ENCODE measurements around the gene SAMD1.
"Not testable (repeated sequence)": the region's sequence is repeated elsewhere in the genome, so short reads cannot be mapped to it uniquely, and the experiment has no call there.

SAMD1 gene

GRCh38 chr19:14055396-14055795, 35.2 kb downstream of the SAMD1 start:
- no peak for DNase-seq (ENCODE audit: low read depth)
- no peak overlapping the region for H3K4me3 ChIP-seq (ENCODE audit: low read depth, low read length)
- TF ChIP-seq, protein P1, sequence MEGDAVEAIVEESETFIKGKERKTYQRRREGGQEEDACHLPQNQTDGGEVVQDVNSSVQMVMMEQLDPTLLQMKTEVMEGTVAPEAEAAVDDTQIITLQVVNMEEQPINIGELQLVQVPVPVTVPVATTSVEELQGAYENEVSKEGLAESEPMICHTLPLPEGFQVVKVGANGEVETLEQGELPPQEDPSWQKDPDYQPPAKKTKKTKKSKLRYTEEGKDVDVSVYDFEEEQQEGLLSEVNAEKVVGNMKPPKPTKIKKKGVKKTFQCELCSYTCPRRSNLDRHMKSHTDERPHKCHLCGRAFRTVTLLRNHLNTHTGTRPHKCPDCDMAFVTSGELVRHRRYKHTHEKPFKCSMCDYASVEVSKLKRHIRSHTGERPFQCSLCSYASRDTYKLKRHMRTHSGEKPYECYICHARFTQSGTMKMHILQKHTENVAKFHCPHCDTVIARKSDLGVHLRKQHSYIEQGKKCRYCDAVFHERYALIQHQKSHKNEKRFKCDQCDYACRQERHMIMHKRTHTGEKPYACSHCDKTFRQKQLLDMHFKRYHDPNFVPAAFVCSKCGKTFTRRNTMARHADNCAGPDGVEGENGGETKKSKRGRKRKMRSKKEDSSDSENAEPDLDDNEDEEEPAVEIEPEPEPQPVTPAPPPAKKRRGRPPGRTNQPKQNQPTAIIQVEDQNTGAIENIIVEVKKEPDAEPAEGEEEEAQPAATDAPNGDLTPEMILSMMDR (IDR thresholded peaks at IDR 0.05; ENCODE audit: low read depth, low read length, missing control alignments): no peak

GRCh38 chr19:14054721-14055120, 35.8 kb downstream of the SAMD1 start:
- DNase-seq (ENCODE audit: low read depth): no peak
- TF ChIP-seq, protein P1 (IDR thresholded peaks at IDR 0.05; ENCODE audit: low read depth, low read length, missing control alignments): no peak
- no peak overlapping the region for H3K4me3 ChIP-seq (ENCODE audit: low read depth, low read length)

DNA sequence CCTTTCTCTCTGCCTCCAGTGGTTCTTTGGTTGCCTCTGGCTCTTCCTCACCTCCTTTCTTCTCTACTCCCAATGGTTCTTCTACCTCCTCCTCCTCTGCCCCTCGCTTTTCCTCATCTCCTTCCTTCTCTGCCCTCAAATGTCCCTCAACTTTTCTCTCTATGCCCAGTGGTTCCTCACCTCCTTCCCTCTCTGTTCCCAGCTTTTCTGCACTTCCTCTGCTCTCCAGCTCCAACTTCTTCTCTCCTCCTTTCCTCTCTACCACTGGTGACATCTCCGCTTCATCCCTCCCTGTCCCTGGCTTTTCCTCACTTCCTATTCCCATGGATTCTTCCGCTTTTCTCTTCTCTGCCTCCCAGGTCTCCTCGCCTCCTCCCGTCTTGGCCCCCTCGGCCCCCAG, 36.5 kb downstream of the SAMD1 start:
- no peak overlapping the region for H3K4me3 ChIP-seq (ENCODE audit: low read depth, low read length)
- TF ChIP-seq, protein P1 (IDR thresholded peaks at IDR 0.05; ENCODE audit: low read depth, low read length, missing control alignments): no peak
- no peak for DNase-seq (ENCODE audit: low read depth)

GRCh38 chr19:14053500-14053899, 37.1 kb downstream of the SAMD1 start:
- DNase-seq (ENCODE audit: low read depth): no peak
- H3K4me3 ChIP-seq (ENCODE audit: low read depth, low read length): no peak overlapping the region
- TF ChIP-seq, protein P1 (IDR thresholded peaks at IDR 0.05; ENCODE audit: low read depth, low read length, missing control alignments): no peak

- H3K4me3 ChIP-seq (ENCODE audit: low read depth, low read length): no peak overlapping the region
- TF ChIP-seq, protein P1 (IDR thresholded peaks at IDR 0.05; ENCODE audit: low read depth, low read length, missing control alignments): no peak
- no peak for DNase-seq (ENCODE audit: low read depth)
These were observed 37.5 kb downstream of the SAMD1 start for GRCh38 chr19:14053032-14053431.

DNA sequence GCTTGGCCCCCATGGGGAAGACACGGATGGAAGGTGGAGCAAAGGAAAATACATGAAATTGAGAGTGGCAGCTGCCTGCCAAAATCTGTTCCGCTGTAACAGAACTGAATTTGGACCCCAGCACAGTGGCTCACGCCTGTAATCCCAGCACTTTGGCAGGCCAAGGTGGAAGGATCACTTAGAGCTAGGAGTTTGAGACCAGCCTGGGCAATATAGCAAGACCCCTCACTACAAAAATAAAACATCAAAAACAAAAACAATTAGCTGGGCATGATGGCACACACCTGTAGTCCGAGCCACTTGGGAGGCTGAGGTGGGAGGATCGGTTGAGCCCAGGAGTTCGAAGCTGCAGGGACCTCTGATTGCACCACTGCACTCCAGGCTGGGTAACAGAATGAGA, 38.1 kb downstream of the SAMD1 start:
- H3K4me3 ChIP-seq (ENCODE audit: low read depth, low read length): no peak overlapping the region
- no peak for DNase-seq (ENCODE audit: low read depth)
- TF ChIP-seq, protein P1 (IDR thresholded peaks at IDR 0.05; ENCODE audit: low read depth, low read length, missing control alignments): no peak

DNA sequence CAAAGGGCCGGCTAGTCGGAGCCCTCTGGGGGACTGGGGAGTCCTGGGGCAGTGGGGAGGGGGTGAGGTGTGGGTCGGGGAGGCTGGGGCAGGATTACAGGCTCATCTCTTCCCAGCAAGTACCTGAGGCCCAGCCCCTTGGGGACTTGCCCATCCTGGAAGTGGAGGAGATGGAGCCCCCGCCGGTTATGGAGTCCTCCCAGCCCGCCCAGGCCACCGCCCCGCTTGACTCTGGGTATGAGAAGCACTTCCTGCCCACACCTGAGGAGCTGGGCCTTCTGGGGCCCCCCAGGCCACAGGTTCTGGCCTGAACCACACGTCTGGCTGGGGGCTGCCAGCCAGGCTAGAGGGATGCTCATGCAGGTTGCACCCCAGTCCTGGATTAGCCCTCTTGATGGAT, 38.6 kb downstream of the SAMD1 start:
- TF ChIP-seq, protein P1 (IDR thresholded peaks at IDR 0.05; ENCODE audit: low read depth, low read length, missing control alignments): no peak
- H3K4me3 ChIP-seq (ENCODE audit: low read depth, low read length): no peak overlapping the region
- no peak for DNase-seq (ENCODE audit: low read depth)

- not testable (repeated sequence) for H3K4me3 ChIP-seq (ENCODE audit: low read depth, low read length); DNase-seq (ENCODE audit: low read depth)
These were observed 39.6 kb downstream of the SAMD1 start for GRCh38 chr19:14050961-14051360.
